HCT116 (cell line): ENCODE measurements around the gene FNDC3B. TPM values are rescaled to one million over a fixed set of nuclear protein-coding genes. Genes with fewer than 3 reads are reported as not detected.

Experiments
- ATAC-seq: fragments of 200-7000 bp; cut with Tn5 transposase; 2 replicates; pipeline ENCODE4 v1.9.1; 2020; ENCODE audit warnings: mild to moderate bottlenecking, moderate library complexity
- BruUV-seq: library from RNA; stranded (reverse); fragments of 400-500 nt; replicated peaks from 2 replicates; lab custom pipeline; 2021; lab: Mats Ljungman, UMichigan
- CTCF ChIA-PET: fragments of 300-600 bp; sonication (Branson Sonifier 250); formaldehyde crosslinking; loops from one replicate; lab custom pipeline; 2021; ENCODE audit warnings: antibody characterized with exemption; lab: Charles Lee
- POLR2A ChIA-PET: fragments of 300-600, 350-600 bp; sonication (Branson Sonifier 250); formaldehyde crosslinking; loops from one replicate; lab custom pipeline; 2021; ENCODE audit warnings: antibody characterized with exemption; lab: Charles Lee
- RAD21 ChIA-PET, 2 experiments: fragments of 300-600 bp; sonication (Branson Sonifier 250); formaldehyde crosslinking; loops; one replicate each; lab custom pipeline; 2023; ENCODE audit warnings: low total read pairs in 2 of 2; ENCODE audit not compliant: uncharacterized antibody in 2 of 2, unreplicated experiment in 2 of 2, low non-redundant PET in 1 of 2; lab: Charles Lee
- DNase-seq: peaks from one replicate; pipeline ENCODE4 v3.0.0-alpha.2; 2010; ENCODE audit warnings: low read depth, low spot score
- H2AFZ ChIP-seq: fragments of 200-600 bp; shearing (Covaris generic), sonication (generic); 2 replicates; pipeline ENCODE4 v1.6.1; 2017; ENCODE audit warnings: low read depth, mixed run types, mixed read lengths, antibody characterized with exemption, low read length; ENCODE audit not compliant: poor library complexity, severe bottlenecking
- H3K27ac ChIP-seq: 2 replicates; pipeline ENCODE4 v1.5.1; 2012; ENCODE audit warnings: low read depth, low read length
- H3K27me3 ChIP-seq: fragments of 200-600 bp; sonication (generic); 2 replicates; pipeline ENCODE4 v1.6.1; 2016; ENCODE audit warnings: mixed run types, low read length, mixed read lengths; ENCODE audit not compliant: insufficient read depth
- H3K36me3 ChIP-seq, 2 experiments: fragments of 200-500 bp in 1 of 2; fragments of 200-600 bp in 1 of 2; sonication (Bioruptor generic) in 1 of 2; sonication (generic) in 1 of 2; 2 replicates each; pipeline versions ENCODE4 v1.5.1 to v1.6.1; 2014 to 2016; ENCODE audit warnings: low read length in 2 of 2, inconsistent platforms in 1 of 2, mixed read lengths in 1 of 2, mixed run types in 1 of 2; ENCODE audit not compliant: insufficient read depth in 2 of 2, control insufficient read depth in 1 of 2
- H3K4me1 ChIP-seq, 2 experiments: fragments of 200-600 bp in 1 of 2; sonication (generic) in 1 of 2; 2 replicates each; pipeline versions ENCODE4 v1.5.1 to v1.6.1; 2012 to 2017; ENCODE audit warnings: low read length in 2 of 2, inconsistent platforms in 1 of 2, mild to moderate bottlenecking in 1 of 2, mixed read lengths in 1 of 2, mixed run types in 1 of 2, moderate library complexity in 1 of 2; ENCODE audit not compliant: insufficient read depth in 2 of 2, control insufficient read depth in 1 of 2
- H3K4me2 ChIP-seq: fragments of 200-600 bp; sonication (generic); 2 replicates; pipeline ENCODE4 v1.6.1; 2017; ENCODE audit warnings: mixed run types, low read length, mixed read lengths
- H3K4me3 ChIP-seq, 2 experiments: fragments of 200-600 bp in 1 of 2; sonication (generic) in 1 of 2; replicated peaks in 1 of 2; 2 replicates each; pipeline ENCODE4 v1.5.1; 2011 to 2016; ENCODE audit warnings: low read length in 2 of 2, control low read depth in 1 of 2, low read depth in 1 of 2, mild to moderate bottlenecking in 1 of 2, mixed read lengths in 1 of 2, mixed run types in 1 of 2
- H3K79me2 ChIP-seq: fragments of 200-600 bp; sonication (generic); 2 replicates; pipeline ENCODE4 v1.6.1; 2017; ENCODE audit warnings: mild to moderate bottlenecking, mixed run types, low read length, moderate library complexity, mixed read lengths; ENCODE audit not compliant: insufficient read depth
- H3K9ac ChIP-seq: fragments of 200-600 bp; sonication (generic); 2 replicates; pipeline ENCODE4 v1.6.1; 2016; ENCODE audit warnings: low read length, mixed read lengths
- H3K9me2 ChIP-seq: fragments of 200-600 bp; sonication (generic), shearing (Covaris generic); 2 replicates; pipeline ENCODE4 v1.6.1; 2017; ENCODE audit warnings: mixed run types, mild to moderate bottlenecking, moderate library complexity; ENCODE audit not compliant: insufficient read depth
- H3K9me3 ChIP-seq, 2 experiments: fragments of 200-500 bp in 1 of 2; fragments of 200-600 bp in 1 of 2; sonication (Bioruptor generic) in 1 of 2; sonication (generic) in 1 of 2; 2 replicates each; pipeline ENCODE4 v1.6.1; 2014 to 2017; ENCODE audit warnings: low read length in 2 of 2, mixed read lengths in 2 of 2, inconsistent platforms in 1 of 2, low read depth in 1 of 2, mild to moderate bottlenecking in 1 of 2, mixed run types in 1 of 2, moderate library complexity in 1 of 2; ENCODE audit not compliant: control insufficient read depth in 1 of 2, insufficient read depth in 1 of 2
- H4K20me1 ChIP-seq: fragments of 200-600 bp; sonication (generic), shearing (Covaris generic); 2 replicates; pipeline ENCODE4 v1.6.1; 2017; ENCODE audit warnings: mixed run types, mild to moderate bottlenecking, moderate library complexity; ENCODE audit not compliant: insufficient read depth
- CBX3 ChIP-seq: IDR thresholded peaks from 2 replicates; pipeline ENCODE4 v1.6.1; 2012; ENCODE audit warnings: low read depth
- CEBPB ChIP-seq: IDR thresholded peaks from 2 replicates; pipeline ENCODE4 v1.6.1; 2012; ENCODE audit warnings: low read depth
- EGR1 ChIP-seq: IDR thresholded peaks from 2 replicates; pipeline ENCODE4 v1.6.1; 2012; ENCODE audit warnings: low read depth
- ELF1 ChIP-seq: IDR thresholded peaks from 2 replicates; pipeline ENCODE4 v1.6.1; 2012; ENCODE audit warnings: low read depth, borderline replicate concordance
- EZH2 ChIP-seq: fragments of 200-600 bp; sonication (generic); IDR thresholded peaks from 2 replicates; pipeline ENCODE4 v1.6.1; 2017; ENCODE audit warnings: antibody characterized with exemption, mixed run types
- EZH2phosphoT487 ChIP-seq: fragments of 200-600 bp; IDR thresholded peaks from 2 replicates; pipeline ENCODE4 v1.6.1; 2018; ENCODE audit warnings: antibody characterized with exemption, borderline replicate concordance
- FOSL1 ChIP-seq: IDR thresholded peaks from 2 replicates; pipeline ENCODE4 v1.6.1; 2012; ENCODE audit warnings: low read depth
- POLR2A ChIP-seq: IDR thresholded peaks from 2 replicates; pipeline ENCODE4 v1.7.0; 2011; ENCODE audit warnings: borderline replicate concordance; ENCODE audit not compliant: insufficient read depth, insufficient read length; ENCODE audit errors: extremely low read depth
- POLR2AphosphoS5 ChIP-seq: IDR thresholded peaks from 2 replicates; pipeline ENCODE4 v1.6.1; 2011; ENCODE audit warnings: mild to moderate bottlenecking, low read depth, low read length, moderate library complexity
- RAD21 ChIP-seq: IDR thresholded peaks from 2 replicates; pipeline ENCODE4 v1.6.1; 2012; ENCODE audit warnings: low read depth, mild to moderate bottlenecking
- SIN3A ChIP-seq: IDR thresholded peaks from 2 replicates; pipeline ENCODE4 v1.6.1; 2012; ENCODE audit warnings: low read depth
- SRF ChIP-seq: IDR thresholded peaks from 2 replicates; pipeline ENCODE4 v1.6.1; 2012; ENCODE audit warnings: low read depth
- TCF7L2 ChIP-seq: IDR thresholded peaks from 2 replicates; pipeline ENCODE4 v1.7.0; 2011; ENCODE audit warnings: borderline replicate concordance, inconsistent platforms; ENCODE audit not compliant: insufficient read depth, insufficient read length; ENCODE audit errors: extremely low read depth
- ZFX ChIP-seq: fragments of 450-650 bp; IDR thresholded peaks from 2 replicates; pipeline ENCODE4 v1.6.1; 2017
- ZNF274 ChIP-seq: fragments of 200-500 bp; sonication (Bioruptor generic); IDR thresholded peaks from 2 replicates; pipeline ENCODE4 v1.6.1; 2014; ENCODE audit warnings: mild to moderate bottlenecking, low read depth, low read length, inconsistent platforms
- intact Hi-C: fragments of 100-400 bp; cut with micrococcal nuclease; formaldehyde crosslinking; loops from 2 replicates; pipeline ENCODE4 v1.10.0; 2022
- total RNA-seq: library from RNA; stranded (reverse); gene quantifications from one replicate; pipeline ENCODE4 v1.2.1, GENCODE V29; 2021; ENCODE audit not compliant: unreplicated experiment
- TF ChIP-seq, protein P1 (sequence below): IDR thresholded peaks from 2 replicates; pipeline ENCODE4 v1.6.1; 2011; ENCODE audit warnings: mild to moderate bottlenecking, low read length, moderate library complexity; ENCODE audit not compliant: insufficient replicate concordance; ENCODE audit errors: extremely low read depth
- TF ChIP-seq, protein P2 (sequence below): IDR thresholded peaks from 2 replicates; pipeline ENCODE4 v1.6.1; 2012
- TF ChIP-seq, protein P3 (sequence below): IDR thresholded peaks from 2 replicates; pipeline ENCODE4 v1.6.1; 2012; ENCODE audit warnings: low read depth

Gene FNDC3B
- total RNA-seq, 1 experiment from 2014 or later: 45.7 TPM

DNA sequence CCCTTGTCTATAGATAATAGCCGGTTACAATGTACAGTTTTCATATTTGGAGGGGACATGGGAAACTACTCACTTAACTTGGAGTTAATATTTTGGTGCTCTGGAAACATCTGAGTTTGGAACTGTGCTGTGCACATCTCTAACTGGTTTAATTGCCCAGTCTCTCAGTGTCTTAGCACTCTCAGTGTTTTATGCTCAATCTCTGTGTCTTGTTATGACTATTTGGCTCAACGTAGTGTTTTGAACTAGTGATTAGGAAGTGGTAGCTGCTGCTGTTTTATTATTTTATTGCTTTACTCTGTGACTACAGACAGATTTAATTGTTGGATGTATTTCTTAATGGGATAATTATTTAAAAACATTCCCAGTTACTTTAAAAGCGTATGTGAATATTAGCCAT lies 17.0 kb downstream of the FNDC3B start:
- TF ChIP-seq EGR1 (no peak), POLR2A (no peak), FOSL1 (no peak), RAD21 (no peak), ELF1 (no peak), CBX3 (no peak), CEBPB (no peak), TCF7L2 (no peak), ZFX (no peak), ZNF274 (no peak), SIN3A (no peak), POLR2AphosphoS5 (no peak), EZH2 (no peak), EZH2phosphoT487 (no peak), SRF (no peak)
- TF ChIP-seq, protein P1, sequence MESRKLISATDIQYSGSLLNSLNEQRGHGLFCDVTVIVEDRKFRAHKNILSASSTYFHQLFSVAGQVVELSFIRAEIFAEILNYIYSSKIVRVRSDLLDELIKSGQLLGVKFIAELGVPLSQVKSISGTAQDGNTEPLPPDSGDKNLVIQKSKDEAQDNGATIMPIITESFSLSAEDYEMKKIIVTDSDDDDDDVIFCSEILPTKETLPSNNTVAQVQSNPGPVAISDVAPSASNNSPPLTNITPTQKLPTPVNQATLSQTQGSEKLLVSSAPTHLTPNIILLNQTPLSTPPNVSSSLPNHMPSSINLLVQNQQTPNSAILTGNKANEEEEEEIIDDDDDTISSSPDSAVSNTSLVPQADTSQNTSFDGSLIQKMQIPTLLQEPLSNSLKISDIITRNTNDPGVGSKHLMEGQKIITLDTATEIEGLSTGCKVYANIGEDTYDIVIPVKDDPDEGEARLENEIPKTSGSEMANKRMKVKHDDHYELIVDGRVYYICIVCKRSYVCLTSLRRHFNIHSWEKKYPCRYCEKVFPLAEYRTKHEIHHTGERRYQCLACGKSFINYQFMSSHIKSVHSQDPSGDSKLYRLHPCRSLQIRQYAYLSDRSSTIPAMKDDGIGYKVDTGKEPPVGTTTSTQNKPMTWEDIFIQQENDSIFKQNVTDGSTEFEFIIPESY: no peak
- TF ChIP-seq, protein P2, sequence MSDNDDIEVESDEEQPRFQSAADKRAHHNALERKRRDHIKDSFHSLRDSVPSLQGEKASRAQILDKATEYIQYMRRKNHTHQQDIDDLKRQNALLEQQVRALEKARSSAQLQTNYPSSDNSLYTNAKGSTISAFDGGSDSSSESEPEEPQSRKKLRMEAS: no peak
- TF ChIP-seq, protein P3, sequence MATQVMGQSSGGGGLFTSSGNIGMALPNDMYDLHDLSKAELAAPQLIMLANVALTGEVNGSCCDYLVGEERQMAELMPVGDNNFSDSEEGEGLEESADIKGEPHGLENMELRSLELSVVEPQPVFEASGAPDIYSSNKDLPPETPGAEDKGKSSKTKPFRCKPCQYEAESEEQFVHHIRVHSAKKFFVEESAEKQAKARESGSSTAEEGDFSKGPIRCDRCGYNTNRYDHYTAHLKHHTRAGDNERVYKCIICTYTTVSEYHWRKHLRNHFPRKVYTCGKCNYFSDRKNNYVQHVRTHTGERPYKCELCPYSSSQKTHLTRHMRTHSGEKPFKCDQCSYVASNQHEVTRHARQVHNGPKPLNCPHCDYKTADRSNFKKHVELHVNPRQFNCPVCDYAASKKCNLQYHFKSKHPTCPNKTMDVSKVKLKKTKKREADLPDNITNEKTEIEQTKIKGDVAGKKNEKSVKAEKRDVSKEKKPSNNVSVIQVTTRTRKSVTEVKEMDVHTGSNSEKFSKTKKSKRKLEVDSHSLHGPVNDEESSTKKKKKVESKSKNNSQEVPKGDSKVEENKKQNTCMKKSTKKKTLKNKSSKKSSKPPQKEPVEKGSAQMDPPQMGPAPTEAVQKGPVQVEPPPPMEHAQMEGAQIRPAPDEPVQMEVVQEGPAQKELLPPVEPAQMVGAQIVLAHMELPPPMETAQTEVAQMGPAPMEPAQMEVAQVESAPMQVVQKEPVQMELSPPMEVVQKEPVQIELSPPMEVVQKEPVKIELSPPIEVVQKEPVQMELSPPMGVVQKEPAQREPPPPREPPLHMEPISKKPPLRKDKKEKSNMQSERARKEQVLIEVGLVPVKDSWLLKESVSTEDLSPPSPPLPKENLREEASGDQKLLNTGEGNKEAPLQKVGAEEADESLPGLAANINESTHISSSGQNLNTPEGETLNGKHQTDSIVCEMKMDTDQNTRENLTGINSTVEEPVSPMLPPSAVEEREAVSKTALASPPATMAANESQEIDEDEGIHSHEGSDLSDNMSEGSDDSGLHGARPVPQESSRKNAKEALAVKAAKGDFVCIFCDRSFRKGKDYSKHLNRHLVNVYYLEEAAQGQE: no peak
- ATAC-seq: no peak
- Histone ChIP-seq H4K20me1 (peaks cover 4% of the 10 kb centered on the region; the same call in 1 of the 2 replicates), H3K9me3 (no peaks in the 10 kb centered on the region), H3K4me3 (no peak overlapping the region), H3K9me2 (no peaks in the 10 kb centered on the region), H2AFZ (no peak overlapping the region), H3K79me2 (peaks cover 58% of the 10 kb centered on the region), H3K36me3 (no peaks in the 10 kb centered on the region), H3K27ac (no peak overlapping the region), H3K27me3 (no peaks in the 10 kb centered on the region), H3K4me1 (no peaks in the 10 kb centered on the region), H3K9ac (no peak overlapping the region), H3K4me2 (no peak overlapping the region)
- POLR2A ChIA-PET: no interaction called here
- CTCF ChIA-PET: interaction anchor here (0.6 kb wide), 1 partner anchor 25 kb away, joined by 3 read pairs; no protein-coding TSS in a partner anchor
- RAD21 ChIA-PET: interaction anchor here in 1 of 2 experiments (0.6 kb wide), 1 partner anchor 186 kb away, joined by 3 read pairs; no protein-coding TSS in a partner anchor
- BruUV-seq: no TSS peak
- intact Hi-C loops: no loop called here
- DNase-seq: no peak
